Stomach (tissue), 4 donors: ENCODE measurements around the gene REC8.

Source experiments
- CTCF ChIP-seq, 7 experiments: fragments of 450-650 bp in 4 of 7; fragments of 200-600 bp in 3 of 7; sonication (generic) in 3 of 7; IDR thresholded peaks; one replicate each; pipeline ENCODE4 v1.5.1; 2016 to 2019; ENCODE audit warnings: antibody characterized with exemption in 7 of 7, control low read depth in 2 of 7, mild to moderate bottlenecking in 1 of 7
- EP300 ChIP-seq: sonication (generic); formaldehyde crosslinking; IDR thresholded peaks from one replicate; pipeline ENCODE4 v1.6.1; 2017; ENCODE audit warnings: antibody characterized with exemption

GRCh38 chr14:24211311-24211710 is 39.4 kb downstream of the REC8 start:
- TF ChIP-seq CTCF (IDR thresholded peaks at IDR 0.05) (no peak), EP300 (no peak)
